ENCODE results near the gene ACADL. TPM values are rescaled to one million over a fixed set of nuclear protein-coding genes. Genes with fewer than 3 reads are reported as not detected.

Gene ACADL
- total and polyA plus RNA-seq, 3 donors from 2014 or later, result 4.5 to 18.5 (median 18.1) TPM

- 86 to 88% methylated on average over 2 of the region's 2 CpGs for WGBS, 2 donors
- DNase-seq, result no peak
- H3K4me3 ChIP-seq, result no peak overlapping the region
- no peaks in the 10 kb centered on the region for H3K36me3 ChIP-seq (ENCODE audit: low read depth, missing control alignments)
- H3K9me3 ChIP-seq, result no peaks in the 10 kb centered on the region
- no peak overlapping the region for H3K27ac ChIP-seq
- no peaks in the 10 kb centered on the region for H3K27me3 ChIP-seq
- H3K4me1 ChIP-seq, result no peaks in the 10 kb centered on the region
- intact Hi-C loops (cut with DNase I; ENCODE audit: low total_unique reads), result no loop called here
- no peak for TF ChIP-seq CTCF (IDR thresholded peaks at IDR 0.05)
- TF ChIP-seq POLR2A (IDR thresholded peaks at IDR 0.05), result no peak
Observed at GRCh38 chr2:210158236-210158635, 67.0 kb downstream of the ACADL start.

GRCh38 chr2:210157526-210157925, 67.7 kb downstream of the ACADL start:
- Histone ChIP-seq H3K27ac (no peak overlapping the region), H3K4me1 (no peaks in the 10 kb centered on the region), H3K4me3 (no peak overlapping the region), H3K9me3 (no peaks in the 10 kb centered on the region), H3K36me3 (ENCODE audit: low read depth, missing control alignments) (no peaks in the 10 kb centered on the region), H3K27me3 (no peaks in the 10 kb centered on the region)
- no peak for DNase-seq
- intact Hi-C loops (cut with DNase I; ENCODE audit: low total_unique reads), result no loop called here
- 73 to 88% methylated on average over 3 of the region's 3 CpGs for WGBS, 2 donors
- no peak for TF ChIP-seq CTCF (IDR thresholded peaks at IDR 0.05)
- TF ChIP-seq POLR2A (IDR thresholded peaks at IDR 0.05), result no peak

- intact Hi-C loops (cut with DNase I; ENCODE audit: low total_unique reads), result no loop called here
- TF ChIP-seq CTCF (IDR thresholded peaks at IDR 0.05) (no peak), POLR2A (IDR thresholded peaks at IDR 0.05) (no peak)
- no peak overlapping the region for H3K4me3 ChIP-seq
- no peak overlapping the region for H3K27ac ChIP-seq
- H3K27me3 ChIP-seq, result no peaks in the 10 kb centered on the region
- no peaks in the 10 kb centered on the region for H3K36me3 ChIP-seq (ENCODE audit: low read depth, missing control alignments)
- no peaks in the 10 kb centered on the region for H3K9me3 ChIP-seq
- DNase-seq, result no peak
- no peaks in the 10 kb centered on the region for H3K4me1 ChIP-seq
Observed at GRCh38 chr2:210147614-210148013, 77.6 kb downstream of the ACADL start.

Small RNAs within 50 kb of the gene (small RNA-seq; reads per million reads assigned to genes)
- 0 reads per million in 2 donors for gene RF00019

Other genes starting within 250 kb of the ACADL start
- gene RPE, start 222.8 kb downstream of the ACADL start, total RNA-seq, result 10 to 100 TPM; 35.9 to 58.7 TPM
- 26.9 TPM for gene RPE, start 222.8 kb downstream of the ACADL start, polyA plus RNA-seq (ENCODE audit: insufficient read depth, low read depth, low replicate concordance)
- gene KANSL1L, start 54.0 kb downstream of the ACADL start, total RNA-seq, result 10 to 100 TPM; 53.0 to 80.4 TPM
- gene KANSL1L, start 54.0 kb downstream of the ACADL start, polyA plus RNA-seq (ENCODE audit: insufficient read depth, low read depth, low replicate concordance), result 39.7 TPM
- not detected for gene MYL1, start 89.7 kb upstream of the ACADL start, total RNA-seq
- gene MYL1, start 89.7 kb upstream of the ACADL start, polyA plus RNA-seq (ENCODE audit: insufficient read depth, low read depth, low replicate concordance), result 33.1 TPM